ENCODE measurements around the gene FOXO1.

FOXO1 gene

GRCh38 chr13:40576369-40576768 is 90.1 kb downstream of the FOXO1 start:
- DNase-seq (ENCODE audit: low read depth) = no peak

GRCh38 chr13:40572961-40573360 is 93.5 kb downstream of the FOXO1 start:
- DNase-seq (ENCODE audit: low read depth) = no peak

- no peak for DNase-seq (ENCODE audit: low read depth)
Observed at GRCh38 chr13:40571338-40571963, 95.0 kb downstream of the FOXO1 start.

GRCh38 chr13:40570930-40571329 is 95.5 kb downstream of the FOXO1 start:
- DNase-seq (ENCODE audit: low read depth) = no peak

- no peak for DNase-seq (ENCODE audit: low read depth)
Observed at GRCh38 chr13:40569024-40569350, 97.5 kb downstream of the FOXO1 start.

GRCh38 chr13:40568246-40569023 is 98.0 kb downstream of the FOXO1 start:
- no peak for DNase-seq (ENCODE audit: low read depth)

- no peak for DNase-seq (ENCODE audit: low read depth)
Observed at GRCh38 chr13:40566811-40567210, 99.6 kb downstream of the FOXO1 start.

- no peak for DNase-seq (ENCODE audit: low read depth)
Observed at GRCh38 chr13:40565282-40566148, 100.9 kb downstream of the FOXO1 start.

GRCh38 chr13:40564342-40565001 is 102.0 kb downstream of the FOXO1 start:
- no peak for DNase-seq (ENCODE audit: low read depth)

- no peak for DNase-seq (ENCODE audit: low read depth)
Observed at GRCh38 chr13:40563350-40564125, 102.9 kb downstream of the FOXO1 start.

- no peak for DNase-seq (ENCODE audit: low read depth)
Observed at GRCh38 chr13:40562975-40563349, 103.5 kb downstream of the FOXO1 start.

- DNase-seq (ENCODE audit: low read depth) = no peak
Observed at GRCh38 chr13:40559915-40560314, 106.5 kb downstream of the FOXO1 start.

GRCh38 chr13:40558656-40559055 is 107.8 kb downstream of the FOXO1 start:
- DNase-seq (ENCODE audit: low read depth) = no peak

- no peak for DNase-seq (ENCODE audit: low read depth)
Observed at GRCh38 chr13:40556453-40556852, 110.0 kb downstream of the FOXO1 start.

- no peak for DNase-seq (ENCODE audit: low read depth)
Observed at GRCh38 chr13:40553356-40553755, 113.1 kb downstream of the FOXO1 start.

- no peak for DNase-seq (ENCODE audit: low read depth)
Observed at GRCh38 chr13:40552895-40553294, 113.5 kb downstream of the FOXO1 start.

- DNase-seq (ENCODE audit: low read depth) = no peak
Observed at GRCh38 chr13:40550130-40550529, 116.3 kb downstream of the FOXO1 start.

- no peak for DNase-seq (ENCODE audit: low read depth)
Observed at GRCh38 chr13:40549500-40550094, 116.8 kb downstream of the FOXO1 start.

GRCh38 chr13:40547591-40548315 is 118.7 kb downstream of the FOXO1 start:
- no peak for DNase-seq (ENCODE audit: low read depth)

GRCh38 chr13:40546047-40546446 is 120.4 kb downstream of the FOXO1 start:
- no peak for DNase-seq (ENCODE audit: low read depth)

Measured in stimulated activated CD8-positive, alpha-beta memory T cell treated with anti-CD3 and anti-CD28 coated beads, Interleukin-15, amount 100 ng/mL, for 1 hour (primary cell).